GM12872 (cell line): ENCODE data around the gene VWC2.

ENCODE experiments used
- CTCF ChIP-seq: IDR thresholded peaks from 3 replicates; pipeline ENCODE4 v1.5.1; 2011; ENCODE audit warnings: low read depth, mild to moderate bottlenecking, low read length, moderate library complexity; ENCODE audit not compliant: insufficient read depth

Gene VWC2

GRCh38 chr7:49773218-49773935, at the start of gene VWC2:
VWC2 (plus strand) TSS chr7:49773638; CDS start chr7:49775436, 1,798 bp downstream.
- no peak for TF ChIP-seq CTCF

- no peak for TF ChIP-seq CTCF
Observed at GRCh38 chr7:49724071-49724470, 49.4 kb upstream of the VWC2 start.

DNA sequence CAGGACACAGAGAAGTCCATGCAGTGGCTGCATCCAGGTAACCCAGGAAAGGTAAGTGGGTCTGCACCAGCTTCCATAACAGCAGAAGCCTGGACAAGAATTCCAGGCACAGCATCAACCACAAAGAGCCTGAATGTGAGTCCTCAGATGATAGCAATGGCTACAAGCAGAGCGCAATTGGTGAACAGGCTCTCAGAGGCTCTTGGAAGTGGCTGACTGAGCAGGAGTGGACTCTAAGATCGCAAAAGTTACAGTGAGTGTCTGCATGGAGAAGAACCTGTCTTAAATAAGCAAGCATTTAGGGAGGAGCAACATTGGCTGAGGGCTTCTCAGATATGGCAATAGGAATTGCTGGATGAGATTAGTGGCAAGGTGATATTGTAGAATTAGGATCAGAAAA, 41.6 kb upstream of the VWC2 start:
- TF ChIP-seq CTCF, result no peak

DNA sequence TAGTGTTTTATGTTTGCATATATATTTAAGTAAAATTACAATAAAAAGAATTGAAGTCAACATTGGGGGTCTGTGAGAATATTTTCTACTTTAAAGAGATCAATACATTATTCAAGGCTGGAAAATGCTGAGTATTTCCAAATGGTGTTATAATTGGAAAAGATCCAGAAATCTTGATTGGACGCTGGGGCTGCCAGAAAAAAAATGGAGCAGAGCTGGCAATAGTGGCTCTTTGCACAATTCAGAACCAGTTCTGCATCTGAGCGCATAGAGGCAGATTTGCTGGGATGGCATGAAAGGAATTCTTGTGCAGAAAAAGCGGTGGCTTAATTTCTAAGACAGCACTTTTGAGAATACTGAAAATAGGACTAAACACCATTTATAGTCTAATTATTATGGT, 10.8 kb upstream of the VWC2 start:
- TF ChIP-seq CTCF, result no peak

- TF ChIP-seq CTCF, result no peak
Observed at GRCh38 chr7:49763791-49764190, 9.6 kb upstream of the VWC2 start.

- TF ChIP-seq CTCF, result no peak
Observed at GRCh38 chr7:49766966-49767365, 6.5 kb upstream of the VWC2 start.

DNA sequence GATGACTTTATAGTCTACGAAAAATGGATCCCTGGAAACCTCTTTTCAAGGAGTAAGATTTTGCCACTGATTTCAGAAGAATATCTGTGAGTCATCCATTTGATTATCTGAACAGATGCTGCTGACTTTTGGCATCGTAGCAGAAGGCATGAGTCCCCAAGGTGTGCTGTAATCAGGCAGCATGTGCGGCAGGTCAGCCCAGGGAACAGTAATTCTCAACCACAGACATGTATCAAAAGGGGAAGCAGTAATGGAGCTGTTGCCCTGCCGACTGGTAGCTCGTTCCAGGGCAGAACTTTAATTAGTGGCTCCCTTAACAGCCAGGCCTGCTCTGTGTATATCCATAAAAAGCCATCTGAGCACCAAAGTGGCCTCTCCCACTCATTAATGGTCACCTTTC, 5.7 kb upstream of the VWC2 start:
- no peak for TF ChIP-seq CTCF
